ENCODE data around the gene PASK. TPM values are rescaled to one million over a fixed set of nuclear protein-coding genes. Genes with fewer than 3 reads are reported as not detected.
A peak's percentile ranks its signal among the peaks of the same experiment; 100 is the strongest.

Gene PASK
- total RNA-seq, 3 donors from 2014 or later = 6.8 to 25.5 (median 20.6) TPM

DNA sequence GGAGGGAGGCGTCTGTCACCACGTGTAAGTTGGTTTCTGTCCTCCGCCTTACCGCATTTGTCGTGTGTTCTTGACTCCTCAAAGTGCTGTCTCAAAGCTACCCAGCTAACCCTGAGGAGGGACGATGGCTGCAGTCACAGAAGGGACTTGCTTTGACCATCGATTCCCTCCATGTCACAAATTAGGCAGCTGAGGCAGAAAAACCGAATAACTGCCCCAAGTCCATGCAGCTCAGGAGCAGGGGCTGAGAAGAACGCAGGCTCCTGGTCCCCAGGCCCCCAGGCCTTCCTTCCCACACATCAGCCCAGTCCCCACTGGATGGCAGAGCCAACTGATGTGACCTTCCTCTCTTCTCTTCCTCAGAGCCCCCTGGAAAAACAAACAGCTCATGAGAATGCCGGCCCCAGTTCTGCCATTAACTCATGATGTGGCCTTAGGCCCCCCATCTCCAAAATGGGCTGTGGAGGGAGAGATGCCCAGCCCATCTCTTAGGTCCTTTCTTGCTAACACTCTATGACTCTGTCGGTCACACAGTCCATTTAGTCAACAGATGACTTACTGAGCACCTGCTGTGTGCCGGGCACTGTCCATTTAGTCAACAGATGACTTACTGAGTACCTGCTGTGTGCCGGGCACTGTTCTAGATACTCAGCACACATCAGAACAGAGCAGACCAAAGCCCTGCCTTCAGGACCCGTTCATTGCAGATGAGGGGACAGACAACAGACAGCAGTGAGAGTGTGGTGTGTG is 66.8 kb downstream of the PASK start:
- ATAC-seq (peak; percentile 7), DNase-seq (no peak)
- intact Hi-C loops (cut with DNase I, micrococcal nuclease) = no loop called here
- no peak overlapping the region for H3K4me3 ChIP-seq
- H3K36me3 ChIP-seq (ENCODE audit: low read depth) = no peaks in the 10 kb centered on the region
- H3K4me1 ChIP-seq (ENCODE audit: low read depth) = no peaks in the 10 kb centered on the region
- TF ChIP-seq, protein P1, sequence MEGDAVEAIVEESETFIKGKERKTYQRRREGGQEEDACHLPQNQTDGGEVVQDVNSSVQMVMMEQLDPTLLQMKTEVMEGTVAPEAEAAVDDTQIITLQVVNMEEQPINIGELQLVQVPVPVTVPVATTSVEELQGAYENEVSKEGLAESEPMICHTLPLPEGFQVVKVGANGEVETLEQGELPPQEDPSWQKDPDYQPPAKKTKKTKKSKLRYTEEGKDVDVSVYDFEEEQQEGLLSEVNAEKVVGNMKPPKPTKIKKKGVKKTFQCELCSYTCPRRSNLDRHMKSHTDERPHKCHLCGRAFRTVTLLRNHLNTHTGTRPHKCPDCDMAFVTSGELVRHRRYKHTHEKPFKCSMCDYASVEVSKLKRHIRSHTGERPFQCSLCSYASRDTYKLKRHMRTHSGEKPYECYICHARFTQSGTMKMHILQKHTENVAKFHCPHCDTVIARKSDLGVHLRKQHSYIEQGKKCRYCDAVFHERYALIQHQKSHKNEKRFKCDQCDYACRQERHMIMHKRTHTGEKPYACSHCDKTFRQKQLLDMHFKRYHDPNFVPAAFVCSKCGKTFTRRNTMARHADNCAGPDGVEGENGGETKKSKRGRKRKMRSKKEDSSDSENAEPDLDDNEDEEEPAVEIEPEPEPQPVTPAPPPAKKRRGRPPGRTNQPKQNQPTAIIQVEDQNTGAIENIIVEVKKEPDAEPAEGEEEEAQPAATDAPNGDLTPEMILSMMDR (IDR thresholded peaks at IDR 0.05) = no peak
- H3K9me3 ChIP-seq = no peaks in the 10 kb centered on the region

DNA sequence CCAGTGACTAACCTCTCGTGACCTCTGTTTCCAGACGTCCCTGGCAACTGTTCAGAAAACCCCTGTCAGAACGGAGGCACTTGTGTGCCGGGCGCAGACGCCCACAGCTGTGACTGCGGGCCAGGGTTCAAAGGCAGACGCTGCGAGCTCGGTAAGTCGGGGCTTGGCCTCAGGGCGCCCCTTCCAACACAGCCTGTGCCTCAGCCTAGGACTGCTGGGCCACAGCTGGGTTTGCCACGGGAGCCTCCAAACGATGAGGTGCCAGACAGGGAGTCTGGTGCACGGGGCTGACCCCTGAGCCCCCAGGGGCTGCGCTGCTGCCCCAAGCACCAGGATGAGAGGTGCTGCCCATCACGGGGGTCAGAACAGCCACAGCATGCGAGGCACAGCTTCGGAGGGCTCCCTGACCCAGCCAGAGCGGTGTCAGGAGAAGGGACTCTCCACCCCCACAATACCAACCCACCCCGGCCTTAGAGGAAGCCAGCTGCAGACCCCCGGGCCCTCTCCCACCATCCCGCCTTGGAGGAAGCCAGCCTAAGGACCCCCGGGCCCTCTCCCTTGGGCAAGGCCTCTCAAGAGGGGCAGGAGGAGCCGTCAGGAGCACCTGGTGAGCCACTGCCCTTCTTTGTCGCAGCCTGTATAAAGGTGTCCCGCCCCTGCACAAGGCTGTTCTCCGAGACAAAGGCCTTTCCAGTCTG is 67.5 kb downstream of the PASK start:
- Histone ChIP-seq H3K9me3 (no peaks in the 10 kb centered on the region), H3K4me1 (ENCODE audit: low read depth) (no peaks in the 10 kb centered on the region), H3K4me3 (no peak overlapping the region), H3K36me3 (ENCODE audit: low read depth) (no peaks in the 10 kb centered on the region)
- TF ChIP-seq, protein P1 (IDR thresholded peaks at IDR 0.05) = no peak
- DNase-seq = no peak
- intact Hi-C loops (cut with DNase I, micrococcal nuclease) = no loop called here
- peak; percentile 18 for ATAC-seq

DNA sequence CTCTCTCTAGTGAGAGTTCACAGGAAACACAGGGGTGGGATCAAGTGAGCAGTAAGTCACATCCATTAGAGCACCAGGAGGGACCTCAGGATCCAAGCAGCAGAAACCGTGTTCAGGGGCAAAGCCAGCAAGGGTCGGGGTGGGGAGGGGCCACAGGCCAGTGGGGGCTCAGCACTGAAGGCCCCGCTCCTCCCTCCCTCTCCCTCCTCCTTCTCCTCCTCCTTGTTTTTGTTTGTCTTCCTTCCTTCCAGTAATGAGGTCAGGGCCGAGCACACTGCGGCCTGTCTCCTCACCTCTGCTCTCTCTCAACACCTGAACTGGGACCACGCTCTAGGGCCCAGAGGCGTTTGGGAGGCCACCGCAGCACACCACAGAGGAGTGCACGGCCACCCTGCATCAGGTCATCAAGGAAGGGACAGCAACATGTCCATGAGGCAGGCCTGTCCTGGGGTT is 68.1 kb downstream of the PASK start:
- TF ChIP-seq, protein P1 (IDR thresholded peaks at IDR 0.05) = no peak
- H3K4me3 ChIP-seq = no peak overlapping the region
- ATAC-seq = no peak
- no peaks in the 10 kb centered on the region for H3K9me3 ChIP-seq
- no peak for DNase-seq
- H3K36me3 ChIP-seq (ENCODE audit: low read depth) = no peaks in the 10 kb centered on the region
- intact Hi-C loops (cut with DNase I, micrococcal nuclease) = no loop called here
- H3K4me1 ChIP-seq (ENCODE audit: low read depth) = no peaks in the 10 kb centered on the region

DNA sequence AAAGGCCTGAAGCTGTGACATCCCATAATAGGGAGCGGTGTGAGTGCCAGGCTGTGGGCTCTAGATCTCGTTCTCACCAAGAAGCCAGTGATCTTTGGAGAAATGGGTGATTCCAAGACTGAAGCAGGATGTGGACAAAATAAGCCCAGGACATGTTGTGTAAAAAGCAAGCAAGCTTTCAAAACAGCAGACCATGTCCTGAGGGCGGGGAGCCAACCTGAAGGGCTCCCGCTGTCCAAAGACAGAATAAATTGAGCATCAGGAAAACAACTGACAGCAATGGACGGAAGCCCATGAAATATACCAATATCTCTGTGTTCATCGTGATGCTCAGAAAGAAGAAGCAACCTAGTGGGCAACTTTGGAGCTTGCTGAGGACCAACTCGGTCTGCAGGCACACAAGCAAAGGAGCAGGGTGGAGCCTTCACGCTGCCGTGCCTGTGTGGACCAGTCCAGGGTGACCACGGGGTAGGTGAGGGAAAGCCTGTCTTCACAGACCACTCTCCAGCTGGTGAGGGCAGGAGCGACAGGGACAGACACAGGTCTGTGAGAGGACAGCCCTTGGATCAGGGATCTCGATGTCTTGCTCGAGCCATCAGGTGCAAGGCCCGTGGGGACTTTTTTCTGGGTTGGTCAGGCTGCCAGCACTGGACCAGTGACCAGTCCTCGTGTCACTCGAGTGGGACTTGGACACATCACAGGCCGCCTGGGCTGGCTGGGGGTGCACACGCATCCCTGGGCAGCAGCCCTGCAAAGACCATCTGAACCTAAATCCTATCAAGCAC is 68.7 kb downstream of the PASK start:
- intact Hi-C loops (cut with DNase I, micrococcal nuclease) = no loop called here
- TF ChIP-seq, protein P1 (IDR thresholded peaks at IDR 0.05) = no peak
- no peak for ATAC-seq

DNA sequence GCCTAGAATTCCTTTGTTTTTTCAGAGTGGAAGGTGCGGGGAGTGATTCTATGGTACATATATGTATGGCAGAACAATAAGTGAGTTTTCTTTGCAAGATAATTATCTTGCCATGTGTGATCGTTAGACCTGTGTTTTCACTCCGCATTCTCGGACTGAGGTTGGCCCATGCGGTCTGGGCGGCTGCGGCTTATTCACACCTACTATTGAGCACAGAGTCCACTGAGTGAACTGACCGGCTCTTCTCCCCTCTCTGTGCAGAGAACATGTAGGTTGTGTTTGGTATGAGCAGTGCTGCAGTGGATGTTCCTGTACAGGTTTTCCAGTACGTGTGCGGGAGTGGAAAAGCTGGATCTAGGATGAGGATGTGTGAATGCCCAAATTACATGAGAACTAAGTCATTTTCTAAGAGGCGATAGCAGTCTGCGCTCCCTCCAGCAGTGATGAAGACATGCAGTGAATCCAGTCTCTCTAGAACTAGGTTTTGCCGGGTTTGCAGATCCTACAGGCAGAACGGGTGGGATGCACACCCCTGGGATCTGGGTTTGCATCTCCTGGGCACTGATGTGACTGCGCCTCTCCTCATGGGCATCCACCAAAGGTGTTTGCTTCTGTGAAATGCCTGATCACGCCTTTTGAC is 74.3 kb downstream of the PASK start:
- TF ChIP-seq, protein P1 (IDR thresholded peaks at IDR 0.05) = no peak
- intact Hi-C loops (cut with DNase I, micrococcal nuclease) = no loop called here

More for the DNA sequence above, 68.7 kb downstream of the PASK start:
- Histone ChIP-seq H3K36me3 (ENCODE audit: low read depth) (no peaks in the 10 kb centered on the region), H3K4me3 (no peak overlapping the region), H3K9me3 (no peaks in the 10 kb centered on the region), H3K4me1 (ENCODE audit: low read depth) (no peaks in the 10 kb centered on the region)
- DNase-seq = no peak

More for the DNA sequence above, 74.3 kb downstream of the PASK start:
- DNase-seq = no peak
- ATAC-seq = no peak
- no peaks in the 10 kb centered on the region for H3K36me3 ChIP-seq (ENCODE audit: low read depth)
- no peaks in the 10 kb centered on the region for H3K9me3 ChIP-seq
- H3K4me3 ChIP-seq = no peak overlapping the region
- no peaks in the 10 kb centered on the region for H3K4me1 ChIP-seq (ENCODE audit: low read depth)
